OCI-LY1 (cell line): ENCODE data around the gene SLC29A2.

ENCODE experiments used
- H2AFZ ChIP-seq: fragments of 200-600 bp; sonication (generic), shearing (Covaris generic); 2 replicates; pipeline ENCODE4 v1.6.0; 2014; ENCODE audit warnings: antibody characterized with exemption, mild to moderate bottlenecking, low read length
- H3F3A ChIP-seq: fragments of 200-600 bp; sonication (generic), shearing (Covaris generic); 2 replicates; pipeline ENCODE4 v1.6.0; 2014; ENCODE audit warnings: mild to moderate bottlenecking, antibody characterized with exemption, low read length, moderate library complexity; ENCODE audit not compliant: insufficient read depth
- H3K27ac ChIP-seq: fragments of 200-600 bp; sonication (generic); 2 replicates; pipeline ENCODE4 v1.5.1; 2014; ENCODE audit warnings: low read length, mixed run types, mild to moderate bottlenecking, low read depth; ENCODE audit not compliant: poor library complexity, severe bottlenecking
- H3K27me3 ChIP-seq: fragments of 200-600 bp; sonication (generic); 2 replicates; pipeline ENCODE4 v1.6.0; 2014; ENCODE audit warnings: antibody characterized with exemption, mild to moderate bottlenecking, low read length, moderate library complexity; ENCODE audit not compliant: insufficient read depth
- H3K36me3 ChIP-seq: fragments of 200-600 bp; sonication (generic); 2 replicates; pipeline ENCODE4 v1.6.1; 2014; ENCODE audit warnings: mild to moderate bottlenecking, antibody characterized with exemption, low read length, moderate library complexity, mixed read lengths; ENCODE audit not compliant: insufficient read depth
- H3K4me1 ChIP-seq: fragments of 200-600 bp; sonication (generic); 2 replicates; pipeline ENCODE4 v1.5.1; 2014; ENCODE audit warnings: mild to moderate bottlenecking, low read length, moderate library complexity; ENCODE audit not compliant: insufficient read depth, severe bottlenecking
- H3K4me2 ChIP-seq: fragments of 200-600 bp; sonication (generic), shearing (Covaris generic); 2 replicates; pipeline ENCODE4 v1.6.1; 2014; ENCODE audit warnings: low read length
- H3K4me3 ChIP-seq: fragments of 200-600 bp; sonication (generic); 2 replicates; pipeline ENCODE4 v1.5.1; 2014; ENCODE audit warnings: low read length, low read depth, mild to moderate bottlenecking, mixed read lengths; ENCODE audit not compliant: poor library complexity, severe bottlenecking
- H3K79me2 ChIP-seq: fragments of 200-600 bp; shearing (Covaris generic); 2 replicates; pipeline ENCODE4 v1.6.1; 2016; ENCODE audit warnings: mixed run types, low read length, mixed read lengths; ENCODE audit not compliant: insufficient read depth
- H3K9ac ChIP-seq: fragments of 200-600 bp; sonication (generic), shearing (Covaris generic); 2 replicates; pipeline ENCODE4 v1.6.1; 2014; ENCODE audit warnings: mild to moderate bottlenecking, low read length, mixed read lengths
- H3K9me2 ChIP-seq: fragments of 200-600 bp; sonication (generic), shearing (Covaris generic); 2 replicates; pipeline ENCODE4 v1.6.1; 2014; ENCODE audit warnings: low read depth, mild to moderate bottlenecking, low read length, mixed read lengths
- H3K9me3 ChIP-seq: fragments of 200-600 bp; shearing (Covaris generic); 2 replicates; pipeline ENCODE4 v1.6.1; 2014; ENCODE audit warnings: low read length, mixed read lengths
- H4K20me1 ChIP-seq: fragments of 200-600 bp; sonication (generic), shearing (Covaris generic); 2 replicates; pipeline ENCODE4 v1.6.0; 2016; ENCODE audit warnings: mild to moderate bottlenecking, low read length; ENCODE audit not compliant: insufficient read depth
- EZH2 ChIP-seq: fragments of 200-600 bp; sonication (generic), shearing (Covaris generic); IDR thresholded peaks from 2 replicates; pipeline ENCODE4 v1.8.0; 2017; ENCODE audit warnings: borderline replicate concordance, mixed run types, mild to moderate bottlenecking, antibody characterized with exemption, low read length, moderate library complexity, mixed read lengths
- TF ChIP-seq, protein P1 (sequence below): fragments of 200-600 bp; sonication (generic), shearing (Covaris generic); IDR thresholded peaks from 2 replicates; pipeline ENCODE4 v1.5.1; 2017; ENCODE audit warnings: mild to moderate bottlenecking, antibody characterized with exemption, low read length, moderate library complexity, mixed read lengths

The SLC29A2 gene

DNA sequence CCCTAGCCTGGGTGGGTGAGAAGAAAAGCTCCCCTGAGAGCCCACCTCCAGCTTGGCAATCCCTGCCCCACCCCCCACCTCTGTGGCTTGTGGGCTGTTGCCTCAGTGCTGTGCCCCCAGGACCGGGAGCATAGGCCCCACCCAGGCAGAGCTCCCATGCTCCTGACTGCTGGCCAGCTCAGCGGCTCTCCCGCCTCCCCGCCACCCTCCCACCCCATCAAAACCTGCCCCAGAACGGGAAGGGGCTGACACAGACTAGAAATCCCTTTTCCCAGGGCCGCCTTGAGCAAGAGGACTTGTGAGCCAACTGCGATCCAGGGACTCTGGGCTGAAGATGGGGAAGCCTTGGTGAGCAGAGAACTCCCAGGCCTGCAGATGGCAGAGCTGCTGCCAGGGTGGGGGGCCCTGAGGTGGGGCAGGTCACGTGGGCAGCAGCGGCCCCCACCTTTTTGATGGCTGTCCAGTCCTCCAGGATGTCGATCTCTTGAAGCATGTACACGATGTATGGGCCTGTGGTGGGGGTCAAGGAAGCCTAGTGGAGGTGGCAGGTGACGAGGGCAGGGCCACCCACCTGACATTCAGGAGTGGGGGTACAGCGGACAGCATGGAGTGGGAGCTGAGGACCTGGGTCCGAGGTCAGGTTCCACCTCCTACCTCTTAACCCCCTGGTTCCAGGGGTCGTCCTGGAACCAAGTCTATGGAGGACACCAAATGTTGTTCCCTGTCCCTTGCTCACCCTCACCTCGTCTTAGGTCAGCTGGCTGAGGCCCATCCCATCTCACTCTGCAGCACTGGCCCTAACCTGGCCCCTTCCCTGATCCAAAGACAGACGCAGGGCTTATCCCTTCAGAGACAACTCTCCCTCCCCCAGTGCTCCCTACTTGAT lies 33.0 kb downstream of the SLC29A2 start:
- no peak for TF ChIP-seq EZH2
- TF ChIP-seq, protein P1, sequence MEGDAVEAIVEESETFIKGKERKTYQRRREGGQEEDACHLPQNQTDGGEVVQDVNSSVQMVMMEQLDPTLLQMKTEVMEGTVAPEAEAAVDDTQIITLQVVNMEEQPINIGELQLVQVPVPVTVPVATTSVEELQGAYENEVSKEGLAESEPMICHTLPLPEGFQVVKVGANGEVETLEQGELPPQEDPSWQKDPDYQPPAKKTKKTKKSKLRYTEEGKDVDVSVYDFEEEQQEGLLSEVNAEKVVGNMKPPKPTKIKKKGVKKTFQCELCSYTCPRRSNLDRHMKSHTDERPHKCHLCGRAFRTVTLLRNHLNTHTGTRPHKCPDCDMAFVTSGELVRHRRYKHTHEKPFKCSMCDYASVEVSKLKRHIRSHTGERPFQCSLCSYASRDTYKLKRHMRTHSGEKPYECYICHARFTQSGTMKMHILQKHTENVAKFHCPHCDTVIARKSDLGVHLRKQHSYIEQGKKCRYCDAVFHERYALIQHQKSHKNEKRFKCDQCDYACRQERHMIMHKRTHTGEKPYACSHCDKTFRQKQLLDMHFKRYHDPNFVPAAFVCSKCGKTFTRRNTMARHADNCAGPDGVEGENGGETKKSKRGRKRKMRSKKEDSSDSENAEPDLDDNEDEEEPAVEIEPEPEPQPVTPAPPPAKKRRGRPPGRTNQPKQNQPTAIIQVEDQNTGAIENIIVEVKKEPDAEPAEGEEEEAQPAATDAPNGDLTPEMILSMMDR = no peak
- no peak overlapping the region for H3K27ac ChIP-seq

DNA sequence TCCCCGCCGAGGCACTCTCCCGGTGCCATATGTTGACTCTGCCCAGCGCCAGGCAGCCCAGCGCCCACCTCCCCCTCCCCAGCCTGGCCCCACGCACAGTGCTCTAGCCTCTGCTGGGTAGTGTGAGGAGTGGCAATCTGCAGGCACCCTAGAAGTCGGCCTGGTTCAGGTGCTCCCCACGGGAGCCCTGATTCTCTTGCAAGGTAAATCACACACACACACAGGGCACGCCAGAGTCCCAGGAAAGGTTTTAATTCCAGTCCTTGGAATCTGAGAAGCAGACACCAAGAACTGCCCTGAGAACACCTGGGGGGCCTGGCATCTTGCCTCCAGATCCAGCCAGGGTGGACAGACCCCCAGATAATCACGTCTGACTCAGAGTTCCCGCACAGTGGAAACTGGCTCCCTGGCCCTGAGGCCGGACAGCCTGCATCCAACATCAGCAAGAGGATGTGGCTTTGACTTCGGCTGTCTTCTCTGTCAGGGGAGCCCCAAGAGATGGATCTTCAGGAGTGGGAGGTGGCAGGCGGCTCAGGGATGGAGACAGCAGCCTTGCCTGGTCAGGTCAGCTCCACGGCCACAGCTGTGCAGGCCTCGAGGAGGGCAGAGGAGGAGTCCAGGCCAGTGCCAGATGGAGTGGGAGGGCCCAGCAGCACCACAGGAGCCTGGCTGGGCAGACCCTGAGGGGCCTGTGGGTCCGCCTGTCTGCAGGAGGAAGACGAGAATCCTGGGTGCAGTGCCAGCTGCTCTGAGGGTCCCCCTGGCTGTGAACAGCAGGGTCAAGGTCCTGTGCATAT lies 34.3 kb downstream of the SLC29A2 start:
- Histone ChIP-seq H4K20me1 (no peaks in the 10 kb centered on the region), H3K9me3 (no peaks in the 10 kb centered on the region), H3K79me2 (no peaks in the 10 kb centered on the region), H3K9me2 (no peaks in the 10 kb centered on the region), H3K4me2 (no peak overlapping the region), H3K36me3 (peaks cover 51% of the 10 kb centered on the region), H3F3A (no peaks in the 10 kb centered on the region), H3K4me3 (no peak overlapping the region), H2AFZ (no peak overlapping the region), H3K27ac (no peak overlapping the region), H3K9ac (no peak overlapping the region), H3K27me3 (no peaks in the 10 kb centered on the region; the same call in 1 of the 2 replicates), H3K4me1 (no peaks in the 10 kb centered on the region)
- TF ChIP-seq EZH2 = no peak
- TF ChIP-seq, protein P1 = no peak

More for the DNA sequence above, 33.0 kb downstream of the SLC29A2 start:
- Histone ChIP-seq H3F3A (no peaks in the 10 kb centered on the region), H3K79me2 (no peaks in the 10 kb centered on the region), H3K9me3 (no peaks in the 10 kb centered on the region), H3K4me2 (no peak overlapping the region), H3K36me3 (peaks cover 51% of the 10 kb centered on the region), H3K27me3 (no peaks in the 10 kb centered on the region; the same call in 1 of the 2 replicates), H3K9ac (no peak overlapping the region), H3K4me3 (no peak overlapping the region), H2AFZ (no peak overlapping the region), H4K20me1 (no peaks in the 10 kb centered on the region), H3K4me1 (peaks cover 4% of the 10 kb centered on the region), H3K9me2 (no peaks in the 10 kb centered on the region)

DNA sequence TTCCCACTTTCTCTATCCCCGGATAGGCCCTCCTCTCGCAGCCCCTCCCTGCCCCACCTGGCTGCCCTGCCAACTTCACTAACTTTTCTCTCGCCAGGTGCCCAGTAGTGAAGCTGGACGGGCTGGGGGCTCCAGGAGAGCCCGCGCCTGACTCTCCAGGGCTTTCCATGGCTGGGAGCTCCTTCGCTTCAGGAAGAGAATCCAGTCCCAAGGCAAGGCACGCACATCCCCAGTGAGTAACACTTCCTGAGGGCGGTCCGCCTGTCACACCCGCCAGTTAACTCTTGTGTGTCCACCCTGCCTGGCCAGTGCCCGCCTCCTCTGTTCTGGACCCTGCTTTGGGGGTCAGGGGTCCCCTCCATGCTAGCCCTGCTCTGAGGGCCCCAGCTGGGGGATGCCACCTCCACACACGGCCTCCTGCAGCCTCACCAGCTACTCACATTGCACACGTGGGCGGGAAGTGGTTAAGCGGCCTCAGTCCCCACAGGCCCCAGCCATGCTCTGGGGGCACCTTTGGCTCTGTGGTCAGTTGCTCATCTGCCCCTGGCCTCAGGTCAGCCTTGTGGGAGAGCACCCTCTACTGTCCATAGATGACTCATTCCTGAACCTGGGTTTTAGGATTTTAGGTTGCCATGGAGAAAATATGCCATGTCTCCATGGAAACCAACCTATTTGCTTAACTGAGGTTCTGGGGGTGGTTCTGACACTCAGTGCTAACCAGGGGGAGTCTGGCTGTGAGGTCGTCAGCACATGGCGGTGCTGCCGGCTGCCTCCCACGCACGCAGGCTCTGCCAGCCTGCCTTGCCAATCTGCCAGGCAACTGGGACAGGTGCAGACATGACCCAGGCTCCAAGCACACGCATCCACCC lies 35.1 kb downstream of the SLC29A2 start, which contains the start of gene RIN1:
TSS of gene RIN1 (minus strand) at position 201 of the 869 bp plus-strand sequence. CDS start at position 169, 32 bp downstream.
- TF ChIP-seq, protein P1 = no peak
- TF ChIP-seq EZH2 = no peak
- no peak within 1 kb of the TSS for H3K4me2 ChIP-seq
- H3K9me2 ChIP-seq = no peaks in the 10 kb centered on the region
- H2AFZ ChIP-seq = no peak within 1 kb of the TSS
- H3F3A ChIP-seq = no peaks in the 10 kb centered on the region
- peaks cover 2% of the 10 kb centered on the region for H3K27me3 ChIP-seq
- H3K36me3 ChIP-seq = peaks cover 45% of the 10 kb centered on the region
- H3K4me3 ChIP-seq = no peak within 1 kb of the TSS
- no peak within 1 kb of the TSS for H3K9ac ChIP-seq
- no peaks in the 10 kb centered on the region for H3K4me1 ChIP-seq
- H3K9me3 ChIP-seq = no peaks in the 10 kb centered on the region
- no peak within 1 kb of the TSS for H3K27ac ChIP-seq
- H4K20me1 ChIP-seq = no peaks in the 10 kb centered on the region
- H3K79me2 ChIP-seq = no peaks in the 10 kb centered on the region
